Right cardiac atrium (tissue), 5 donors: ENCODE data around the gene HNRNPA2B1. TPM values are rescaled to one million over a fixed set of nuclear protein-coding genes. Genes with fewer than 3 reads are reported as not detected.
"Not testable (repeated sequence)": the region's sequence is repeated elsewhere in the genome, so short reads cannot be mapped to it uniquely, and the experiment has no call there.

Experiments
- ATAC-seq, 2 donors: fragments of 200-7000 bp; cut with Tn5 transposase; one replicate each; pipeline versions ENCODE4 v1.8.0 to v1.9.1; 2020; ENCODE audit warnings: moderate library complexity in 2 of 2, mild to moderate bottlenecking in 1 of 2
- DNase-seq, 3 donors: peaks; one replicate each; pipeline ENCODE4 v3.0.0-alpha.2; 2020
- H3K27ac ChIP-seq: one replicate; pipeline ENCODE4 v1.5.1; 2013; ENCODE audit warnings: mild to moderate bottlenecking, low read length, control low read depth, moderate library complexity
- H3K27me3 ChIP-seq: one replicate; pipeline ENCODE4 v1.6.1; 2013; ENCODE audit not compliant: control insufficient read depth, insufficient read depth
- H3K4me1 ChIP-seq: one replicate; pipeline ENCODE4 v1.6.1; 2013; ENCODE audit warnings: low read length; ENCODE audit not compliant: control insufficient read depth, insufficient read depth
- H3K4me3 ChIP-seq: one replicate; pipeline ENCODE4 v1.5.1; 2013; ENCODE audit warnings: low read length, control low read depth
- H3K9me3 ChIP-seq: one replicate; pipeline ENCODE4 v1.6.1; 2013; ENCODE audit warnings: low read length; ENCODE audit not compliant: control insufficient read depth
- WGBS: extraction: QIAGEN DNeasy Blood & Tissue Kit; methylation state at CpG from one replicate; pipeline ENCODE4 v1.1.7; 2013; 5-methylcytosine and 5-hydroxymethylcytosine counted together
- intact Hi-C, 4 donors: fragments of 100-400 bp; cut with DNase I; formaldehyde crosslinking; loops; one replicate each; pipeline versions ENCODE4 v1.11.0 to v1.14.0; 2022 to 2023
- polyA plus RNA-seq: library from polyadenylated mRNA; stranded (reverse); fragments of 200-250 nt; gene quantifications from one replicate; pipeline ENCODE4 v1.2.3, GENCODE V29; 2013
- total RNA-seq, 4 donors: library from RNA; stranded (reverse); fragmentation: NEBNext Ultra II Directional; extraction: Animal tissue kit (Norgen Biotek cat#: 25700); gene quantifications; one replicate each; pipeline ENCODE4 v1.2.1, GENCODE V29; 2021
- donor health status: healthy with polysubstance abuse.
- donor health status: DM: no; HTN: yes; CAD: no.
- donor health status: DM: no; HTN: no; CAD: no.
- donor health status: DM: no; HTN: yes; CAD: no; lungs with severe emphysema.
- donor health status: DM: yes; HTN: yes; CAD: no.

The HNRNPA2B1 gene
- total and polyA plus RNA-seq, 5 donors = 353 to 521 (median 376) TPM

DNA sequence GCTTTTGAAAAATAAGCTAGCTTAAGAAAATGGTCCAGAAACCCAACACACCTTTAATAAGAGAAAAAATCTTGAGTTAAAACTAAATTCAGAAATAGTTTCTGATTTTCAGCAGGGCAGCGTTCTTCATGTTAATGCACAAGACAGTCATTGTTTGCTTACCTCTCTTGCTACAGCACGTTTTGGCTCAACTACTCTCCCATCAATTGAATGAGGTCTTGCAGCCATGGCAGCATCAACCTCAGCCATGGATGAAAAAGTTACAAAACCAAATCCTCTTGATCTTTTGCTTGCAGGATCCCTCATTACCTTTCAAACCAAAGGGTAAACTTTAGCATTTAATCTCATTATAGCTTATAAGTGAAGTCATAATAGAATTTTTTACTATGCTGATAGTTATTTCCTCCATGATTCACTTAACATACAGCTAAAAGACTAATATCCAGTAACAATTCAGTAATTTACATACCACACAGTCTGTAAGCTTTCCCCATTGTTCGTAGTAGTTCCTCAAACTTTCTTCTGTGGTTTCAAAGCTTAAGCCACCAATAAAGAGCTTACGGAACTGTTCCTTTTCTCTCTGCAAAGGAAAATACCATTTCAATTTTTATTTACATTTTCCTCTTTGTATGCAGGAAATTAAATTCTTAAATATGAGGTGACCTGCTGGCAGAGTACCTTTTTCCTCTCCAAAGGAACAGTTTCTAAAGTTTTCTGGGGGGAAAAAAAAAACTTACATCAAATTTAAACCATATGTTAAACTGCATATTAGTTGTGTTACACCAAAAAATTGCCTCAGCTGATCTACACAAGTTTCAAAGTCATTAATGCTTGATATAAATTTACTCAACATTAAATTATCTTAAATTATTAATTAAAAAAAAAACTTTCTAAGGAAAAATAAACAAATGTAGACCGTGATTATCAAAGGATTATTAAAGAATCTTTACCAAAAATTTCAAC is 3.1 kb downstream of the HNRNPA2B1 start:
- ATAC-seq (no peak), DNase-seq (no peak)
- 13% methylated on average over 5 of the region's 5 CpGs for WGBS
- Histone ChIP-seq H3K27me3 (no peaks in the 10 kb centered on the region), H3K4me3 (peak overlapping the region; percentile 56), H3K4me1 (peaks cover 9% of the 10 kb centered on the region), H3K27ac (no peak overlapping the region), H3K9me3 (no peaks in the 10 kb centered on the region)
- intact Hi-C loops = no loop called here

- ATAC-seq = no peak
- intact Hi-C loops = no loop called here
- H3K4me1 ChIP-seq = peaks cover 9% of the 10 kb centered on the region
- H3K9me3 ChIP-seq = no peaks in the 10 kb centered on the region
- no peaks in the 10 kb centered on the region for H3K27me3 ChIP-seq
- H3K4me3 ChIP-seq = peak overlapping the region; percentile 35
- no peak overlapping the region for H3K27ac ChIP-seq
- WGBS = 49% methylated on average over 10 of the region's 10 CpGs
- no peak for DNase-seq
Observed at GRCh38 chr7:26195867-26196657, 4.5 kb downstream of the HNRNPA2B1 start.

GRCh38 chr7:26195182-26195581 is 5.4 kb downstream of the HNRNPA2B1 start:
- peaks cover 9% of the 10 kb centered on the region for H3K4me1 ChIP-seq
- peak overlapping the region; percentile 9 for H3K4me3 ChIP-seq
- WGBS = 64% methylated on average over 5 of the region's 5 CpGs
- no peak overlapping the region for H3K27ac ChIP-seq
- H3K27me3 ChIP-seq = no peaks in the 10 kb centered on the region
- intact Hi-C loops = no loop called here
- DNase-seq (no peak), ATAC-seq (no peak)
- no peaks in the 10 kb centered on the region for H3K9me3 ChIP-seq

DNA sequence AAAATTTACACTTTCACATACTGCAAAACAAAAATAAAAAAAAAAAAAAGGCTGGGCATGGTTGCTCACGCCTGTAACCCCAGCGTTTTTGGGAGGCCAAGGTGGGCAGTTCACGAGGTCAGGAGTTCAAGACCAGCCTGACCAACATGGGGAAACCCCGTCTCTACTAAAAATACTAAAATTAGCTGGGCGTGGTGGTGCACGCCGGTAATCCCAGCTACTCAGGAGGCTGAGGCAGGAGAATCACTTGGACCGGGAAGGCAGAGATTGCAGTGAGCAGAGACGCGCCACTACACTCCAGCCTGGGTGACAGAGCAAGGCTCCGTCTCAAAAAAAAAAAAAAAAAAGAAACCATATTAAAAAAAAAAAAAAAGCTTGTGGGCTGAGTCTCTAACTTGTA is 5.8 kb downstream of the HNRNPA2B1 start:
- H3K27me3 ChIP-seq, H3K9me3 ChIP-seq, H3K27ac ChIP-seq, intact Hi-C loops, DNase-seq, ATAC-seq, H3K4me1 ChIP-seq: not testable (repeated sequence)
- WGBS = 64% methylated on average over 11 of the region's 11 CpGs
- peak overlapping the region; percentile 9 for H3K4me3 ChIP-seq

- no peak overlapping the region for H3K4me3 ChIP-seq
- DNase-seq = no peak
- no peak overlapping the region for H3K27ac ChIP-seq
- intact Hi-C loops = no loop called here
- peaks cover 9% of the 10 kb centered on the region for H3K4me1 ChIP-seq
- no peaks in the 10 kb centered on the region for H3K27me3 ChIP-seq
- ATAC-seq = peak in 1 of 2 donors; percentile 19
- WGBS = 54% methylated on average over 8 of the region's 8 CpGs
- H3K9me3 ChIP-seq = no peaks in the 10 kb centered on the region
Observed at GRCh38 chr7:26193432-26194207, 6.9 kb downstream of the HNRNPA2B1 start.

GRCh38 chr7:26192485-26193087 is 8.0 kb downstream of the HNRNPA2B1 start:
- no peaks in the 10 kb centered on the region for H3K9me3 ChIP-seq
- intact Hi-C loops = no loop called here
- WGBS = 54% methylated on average over 3 of the region's 3 CpGs
- peak in 1 of 2 donors; percentile 24 for ATAC-seq
- H3K27me3 ChIP-seq = no peaks in the 10 kb centered on the region
- H3K4me1 ChIP-seq = peaks cover 11% of the 10 kb centered on the region
- H3K4me3 ChIP-seq = no peak overlapping the region
- no peak overlapping the region for H3K27ac ChIP-seq
- DNase-seq = no peak

- ATAC-seq = no peak
- Histone ChIP-seq H3K27ac (no peak overlapping the region), H3K9me3 (no peaks in the 10 kb centered on the region), H3K4me1 (peaks cover 10% of the 10 kb centered on the region), H3K27me3 (no peaks in the 10 kb centered on the region), H3K4me3 (no peak overlapping the region)
- DNase-seq = no peak
- 42% methylated on average over 1 of the region's 1 CpG for WGBS
- intact Hi-C loops = no loop called here
Observed at GRCh38 chr7:26191974-26192479, 8.5 kb downstream of the HNRNPA2B1 start.

DNA sequence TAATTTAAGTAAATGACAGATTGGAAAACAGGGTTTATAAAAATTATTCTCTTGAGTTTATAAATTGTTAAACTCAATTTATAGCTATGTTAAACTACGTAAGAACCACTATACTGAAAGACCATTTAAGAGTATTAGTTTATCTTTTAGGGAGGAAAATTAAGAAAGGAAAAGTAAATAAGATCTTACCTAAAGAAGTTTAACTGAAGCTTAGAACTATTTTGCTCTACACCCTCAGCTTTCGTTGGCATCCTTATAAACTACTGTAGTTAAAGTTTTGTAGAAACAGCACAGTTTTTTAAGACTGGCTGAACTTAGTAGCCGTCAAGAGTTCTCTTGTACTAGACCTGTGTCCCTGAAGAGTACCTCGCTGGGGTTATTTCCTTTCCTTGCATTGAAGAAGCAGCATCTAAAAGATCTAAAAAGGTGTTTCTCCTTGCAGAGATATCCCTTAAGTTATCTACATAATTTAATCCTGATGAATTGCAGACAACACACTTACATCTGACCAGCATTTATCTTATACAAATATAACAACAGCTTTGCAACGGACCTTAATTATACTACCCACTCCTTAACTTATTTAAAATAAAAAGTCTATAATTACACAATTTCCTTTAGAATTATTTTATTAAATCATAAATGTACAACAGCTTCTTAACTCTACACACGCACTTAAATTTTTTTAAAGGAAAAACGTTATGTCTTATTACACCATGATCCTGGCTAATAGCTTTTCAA is 9.1 kb downstream of the HNRNPA2B1 start:
- ATAC-seq (no peak), DNase-seq (no peak)
- no peak overlapping the region for H3K4me3 ChIP-seq
- WGBS = 74% methylated on average over 7 of the region's 7 CpGs
- no peaks in the 10 kb centered on the region for H3K9me3 ChIP-seq
- no peak overlapping the region for H3K27ac ChIP-seq
- H3K4me1 ChIP-seq = peaks cover 10% of the 10 kb centered on the region
- H3K27me3 ChIP-seq = no peaks in the 10 kb centered on the region
- intact Hi-C loops = no loop called here

- Histone ChIP-seq H3K4me1 (peaks cover 10% of the 10 kb centered on the region), H3K27me3 (no peaks in the 10 kb centered on the region), H3K9me3 (no peaks in the 10 kb centered on the region), H3K4me3 (no peak overlapping the region), H3K27ac (no peak overlapping the region)
- intact Hi-C loops = no loop called here
- ATAC-seq (no peak), DNase-seq (no peak)
- WGBS = 84% methylated on average over 1 of the region's 1 CpG
Observed at GRCh38 chr7:26190417-26190869, 10.1 kb downstream of the HNRNPA2B1 start.

DNA sequence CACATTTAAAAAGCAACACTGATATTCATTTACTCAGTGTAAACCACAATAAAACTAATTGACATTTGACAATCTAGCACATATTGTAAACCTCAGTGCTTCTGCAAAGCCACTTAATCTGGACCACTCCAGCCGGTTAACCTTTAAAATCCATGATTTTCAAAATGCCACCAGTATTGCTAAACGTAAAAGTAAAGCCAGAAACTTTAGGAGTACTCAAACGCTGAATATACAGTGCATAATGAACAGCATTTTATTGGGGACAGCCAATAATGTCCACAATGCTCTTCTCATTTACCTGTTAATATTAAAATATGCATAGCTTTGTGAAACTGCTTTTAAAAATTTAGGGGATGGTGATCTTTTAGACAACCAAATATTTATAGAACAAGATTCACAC is 10.8 kb downstream of the HNRNPA2B1 start:
- no peaks in the 10 kb centered on the region for H3K9me3 ChIP-seq
- intact Hi-C loops = no loop called here
- H3K4me3 ChIP-seq = no peak overlapping the region
- no peaks in the 10 kb centered on the region for H3K27me3 ChIP-seq
- no peak for DNase-seq
- no peak overlapping the region for H3K27ac ChIP-seq
- ATAC-seq = no peak
- H3K4me1 ChIP-seq = peaks cover 10% of the 10 kb centered on the region
- 83% methylated on average over 3 of the region's 3 CpGs for WGBS
